ENCODE measurements around the gene TTC12. TPM values are rescaled to one million over a fixed set of nuclear protein-coding genes. Genes with fewer than 3 reads are reported as not detected.

TTC12 gene
- total RNA-seq, 1 experiment from 2014 or later: 24.3 TPM

- POLR2A ChIA-PET: no interaction called here
- CTCF ChIA-PET: no interaction called here
- Histone ChIP-seq H3K27ac (ENCODE audit: low read length) (no peak overlapping the region), H3K4me3 (ENCODE audit: low read depth in 2 of 2, low read length in 2 of 2) (no peak overlapping the region), H3K4me1 (ENCODE audit: control insufficient read depth, insufficient read depth, low read length) (0 out of 2 replicates have a peak, but pooled peaks cover under 1% of the 10 kb centered on the region), H3K27me3 (ENCODE audit: control insufficient read depth, insufficient read depth, low read length) (no peaks in the 10 kb centered on the region), H3K9me3 (ENCODE audit: control insufficient read depth, insufficient read depth, low read depth, low read length) (no peaks in the 10 kb centered on the region), H3K36me3 (ENCODE audit: control insufficient read depth, insufficient read depth, low read length) (no peaks in the 10 kb centered on the region)
- no TSS peak for BruUV-seq (replicated peaks)
- DNase-seq (ENCODE audit: low read depth, low spot score) (no peak), ATAC-seq (no peak)
- TF ChIP-seq TCF7L2 (IDR thresholded peaks at IDR 0.05; ENCODE audit: low read depth, low read length) (no peak), REST (IDR thresholded peaks at IDR 0.05; ENCODE audit: insufficient read depth in 1 of 2, low read depth in 2 of 2, low read length in 1 of 2) (no peak), POLR2AphosphoS5 (IDR thresholded peaks at IDR 0.05; ENCODE audit: low read depth, low read length) (no peak)
- in situ Hi-C loops (cut with HindIII; ENCODE audit: low pct_unique_long_range_greater_than_20kb, low sequenced_read_pairs) (no loop called here), intact Hi-C loops (cut with micrococcal nuclease; ENCODE audit: unreplicated experiment) (loop anchor here (5.0 to 10.0 kb wide), 2 partner anchors 186 to 494 kb away; no protein-coding TSS in a partner anchor)
Observed at GRCh38 chr11:113308601-113309000, 5.8 kb upstream of the TTC12 start.

- ChIA-PET CTCF (no interaction called here), POLR2A (no interaction called here)
- H3K36me3 ChIP-seq (ENCODE audit: control insufficient read depth, insufficient read depth, low read length): no peaks in the 10 kb centered on the region
- TF ChIP-seq POLR2AphosphoS5 (IDR thresholded peaks at IDR 0.05; ENCODE audit: low read depth, low read length): no peak
- no peak for TF ChIP-seq TCF7L2 (IDR thresholded peaks at IDR 0.05; ENCODE audit: low read depth, low read length)
- no peak for TF ChIP-seq CTCF (IDR thresholded peaks at IDR 0.05)
- TF ChIP-seq REST (IDR thresholded peaks at IDR 0.05; ENCODE audit: insufficient read depth in 1 of 2, low read depth in 2 of 2, low read length in 1 of 2): no peak
- TF ChIP-seq SIN3A (IDR thresholded peaks at IDR 0.05; ENCODE audit: borderline replicate concordance, insufficient read depth, low read depth, low read length): no peak
- H3K4me1 ChIP-seq (ENCODE audit: control insufficient read depth, insufficient read depth, low read length): peaks cover 15% of the 10 kb centered on the region
- no peaks in the 10 kb centered on the region for H3K27me3 ChIP-seq (ENCODE audit: control insufficient read depth, insufficient read depth, low read length)
- in situ Hi-C loops (cut with HindIII; ENCODE audit: low pct_unique_long_range_greater_than_20kb, low sequenced_read_pairs) (no loop called here), intact Hi-C loops (cut with micrococcal nuclease; ENCODE audit: unreplicated experiment) (no loop called here)
- H3K27ac ChIP-seq (ENCODE audit: low read length): no peak overlapping the region
- no peak for ATAC-seq
- no peaks in the 10 kb centered on the region for H3K9me3 ChIP-seq (ENCODE audit: control insufficient read depth, insufficient read depth, low read depth, low read length)
- no TSS peak for BruUV-seq (replicated peaks)
- no peak overlapping the region for H3K4me3 ChIP-seq (ENCODE audit: low read depth in 2 of 2, low read length in 2 of 2)
- DNase-seq (ENCODE audit: low read depth, low spot score): no peak
Observed at GRCh38 chr11:113311536-113311935, 2.8 kb upstream of the TTC12 start.
